Effector CD4-positive, alpha-beta T cell (primary cell): ENCODE results near the gene BHLHE23.

Source experiments
- DNase-seq: peaks from one replicate; pipeline ENCODE4 v3.0.0-alpha.2; 2020

Gene BHLHE23

DNA sequence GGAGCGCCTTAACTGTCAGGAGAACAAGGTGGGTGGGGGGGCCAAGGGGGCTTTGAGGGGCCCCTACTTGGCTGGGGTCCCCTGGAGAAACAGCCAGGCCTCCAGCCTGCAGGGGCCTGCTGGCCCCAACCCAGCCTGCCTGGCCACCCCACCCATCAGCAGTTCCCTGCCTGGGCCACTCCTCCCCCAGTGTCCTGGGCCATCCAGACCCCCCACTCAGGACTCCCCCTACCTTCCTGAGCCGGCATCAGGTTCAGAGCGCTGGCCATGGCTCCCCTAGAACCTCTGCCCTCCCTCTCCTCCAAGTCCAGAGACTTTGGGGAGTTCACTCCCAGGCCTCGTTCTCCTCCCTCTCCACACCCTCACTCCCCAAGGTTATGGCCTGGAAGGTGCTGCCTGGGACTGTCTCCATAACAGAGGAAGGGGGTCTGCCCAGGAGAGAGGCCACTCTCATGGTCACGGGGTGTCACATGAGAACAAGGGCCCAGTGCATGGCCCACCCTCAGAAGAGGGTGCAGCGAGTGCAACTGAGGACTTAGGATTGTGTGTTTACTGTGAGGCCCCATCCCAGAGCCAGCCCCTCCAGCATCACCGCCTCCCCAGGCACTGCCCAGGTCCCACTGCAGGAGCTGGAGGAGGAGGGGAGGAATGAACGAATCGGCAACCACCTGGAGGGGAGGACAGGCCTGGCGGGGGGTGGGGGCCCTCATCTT, 48.2 kb downstream of the BHLHE23 start:
- DNase-seq: no peak

DNA sequence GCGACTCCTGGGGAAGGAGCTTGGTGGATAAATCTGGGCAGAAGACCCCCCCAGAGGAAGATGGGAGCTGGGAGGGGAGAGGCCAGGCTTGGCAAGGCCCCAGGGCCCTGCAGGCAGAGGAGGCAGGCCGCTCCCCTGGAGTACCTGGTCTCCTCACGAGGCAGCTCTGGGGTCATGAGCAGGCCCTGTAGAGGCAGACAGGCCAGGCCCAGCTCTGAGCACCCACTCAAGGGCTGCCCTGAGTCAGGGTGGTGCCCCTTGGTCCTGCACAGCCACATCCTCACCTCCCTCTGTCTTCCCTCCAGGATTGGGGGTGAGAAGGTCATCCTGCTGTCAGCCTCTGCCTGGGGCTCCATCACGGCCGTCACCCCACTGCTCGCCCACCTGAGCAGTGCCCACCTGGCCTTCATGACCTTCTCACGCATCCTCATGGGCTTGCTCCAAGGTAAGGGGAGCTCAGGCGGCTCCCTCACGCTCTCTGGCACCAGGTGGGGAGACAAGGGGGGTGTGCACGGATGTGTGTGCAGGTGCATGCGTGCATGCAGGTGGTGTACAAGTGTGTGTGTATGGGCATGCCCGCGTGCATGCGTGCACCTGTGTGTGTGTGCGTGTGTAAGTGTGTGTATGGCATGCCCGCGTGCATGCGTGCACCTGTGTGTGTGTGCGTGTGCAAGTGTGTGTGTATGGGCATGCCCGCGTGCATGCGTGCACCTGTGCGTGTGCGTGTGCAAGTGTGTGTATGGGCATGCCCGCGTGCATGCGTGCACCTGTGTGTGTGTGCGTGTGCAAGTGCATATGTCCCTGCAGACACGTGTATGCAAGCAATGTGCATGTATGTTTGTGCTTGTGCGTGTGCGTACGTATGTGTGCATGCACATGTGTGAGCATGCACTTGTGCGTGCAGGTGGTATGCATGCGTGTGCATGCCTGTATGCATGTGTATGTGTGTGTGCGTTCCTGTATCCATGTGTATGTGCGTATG, 49.3 kb downstream of the BHLHE23 start:
- no peak for DNase-seq

DNA sequence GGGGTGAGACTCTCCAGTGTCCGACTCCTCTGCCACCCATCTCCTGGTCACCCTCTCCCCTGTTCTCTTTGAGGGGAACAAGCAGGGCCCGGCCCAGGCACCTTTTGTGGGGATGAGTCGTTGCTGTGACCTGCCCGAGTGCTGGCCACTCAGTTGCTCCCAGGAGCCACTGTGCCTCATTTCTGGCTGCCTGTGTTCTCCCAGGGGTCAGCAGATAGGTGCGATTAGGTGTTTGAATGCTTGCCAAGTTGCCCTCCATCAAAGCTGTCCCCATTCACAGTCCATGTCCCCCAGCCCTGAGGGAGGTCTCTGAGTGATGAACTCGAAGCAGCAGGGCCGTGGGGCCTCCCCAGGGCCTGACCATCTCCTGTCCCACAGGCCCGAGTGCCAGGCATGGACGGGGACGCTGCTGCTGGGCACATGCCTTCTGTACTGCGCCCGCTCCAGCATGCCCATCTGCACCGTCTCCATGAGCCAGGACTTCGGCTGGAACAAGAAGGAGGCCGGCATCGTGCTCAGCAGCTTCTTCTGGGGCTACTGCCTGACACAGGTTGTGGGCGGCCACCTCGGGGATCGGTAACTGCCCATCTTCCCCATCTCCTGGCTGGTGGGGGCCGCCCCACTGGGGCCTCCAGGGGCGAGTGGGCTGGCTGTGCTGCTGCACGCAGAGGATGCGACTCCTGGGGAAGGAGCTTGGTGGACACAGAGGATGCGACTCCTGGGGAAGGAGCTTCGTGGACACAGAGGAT, 50.2 kb downstream of the BHLHE23 start:
- DNase-seq: no peak
